ENCODE results near the gene TBPL2.
"Not testable (repeated sequence)": the region's sequence is repeated elsewhere in the genome, so short reads cannot be mapped to it uniquely, and the experiment has no call there.

The TBPL2 gene

GRCh38 chr14:55440385-55440784, at the start of gene TBPL2:
Gene TBPL2, minus strand, starts transcription at chr14:55440616. Its CDS starts 167 bp downstream, at chr14:55440449.
- DNase-seq = no peak

- no peak for DNase-seq
These were observed 47.8 kb upstream of the TBPL2 start for GRCh38 chr14:55488204-55488603.

- no peak for DNase-seq
These were observed 42.7 kb upstream of the TBPL2 start for GRCh38 chr14:55482936-55483605.

GRCh38 chr14:55481769-55482168, 41.4 kb upstream of the TBPL2 start:
- no peak for DNase-seq

- no peak for DNase-seq
These were observed 37.3 kb upstream of the TBPL2 start for GRCh38 chr14:55477680-55478079.

GRCh38 chr14:55476448-55476847, 36.0 kb upstream of the TBPL2 start:
- DNase-seq = not testable (repeated sequence)

GRCh38 chr14:55473786-55474185, 33.4 kb upstream of the TBPL2 start:
- DNase-seq = no peak

- no peak for DNase-seq
These were observed 29.6 kb upstream of the TBPL2 start for GRCh38 chr14:55470025-55470424.

- no peak for DNase-seq
These were observed 26.9 kb upstream of the TBPL2 start for GRCh38 chr14:55467307-55467706.

GRCh38 chr14:55458800-55459515, 18.5 kb upstream of the TBPL2 start:
- no peak for DNase-seq

GRCh38 chr14:55457496-55457895, 17.1 kb upstream of the TBPL2 start:
- DNase-seq = no peak

- DNase-seq = not testable (repeated sequence)
These were observed 16.0 kb upstream of the TBPL2 start for GRCh38 chr14:55456411-55456810.

GRCh38 chr14:55454264-55455002, 14.0 kb upstream of the TBPL2 start:
- DNase-seq = peak; percentile 98

GRCh38 chr14:55451950-55452349, 11.5 kb upstream of the TBPL2 start:
- DNase-seq = no peak

- no peak for DNase-seq
These were observed 11.0 kb upstream of the TBPL2 start for GRCh38 chr14:55451398-55451797.

- no peak for DNase-seq
These were observed 10.6 kb upstream of the TBPL2 start for GRCh38 chr14:55450987-55451386.

- DNase-seq = no peak
These were observed 10.1 kb upstream of the TBPL2 start for GRCh38 chr14:55450539-55450938.

GRCh38 chr14:55450124-55450523, 9.7 kb upstream of the TBPL2 start:
- no peak for DNase-seq

GRCh38 chr14:55449116-55449515, 8.7 kb upstream of the TBPL2 start:
- DNase-seq = no peak

GRCh38 chr14:55448141-55448614, 7.8 kb upstream of the TBPL2 start:
- no peak for DNase-seq

- DNase-seq = no peak
These were observed 6.4 kb upstream of the TBPL2 start for GRCh38 chr14:55446833-55447232.

- peak; percentile 73 for DNase-seq
These were observed 5.8 kb upstream of the TBPL2 start for GRCh38 chr14:55446127-55446736.

GRCh38 chr14:55441286-55441685, 870 bp upstream of the TBPL2 start:
- no peak for DNase-seq
